ENCODE measurements around the gene HS3ST6.

The HS3ST6 gene

DNA sequence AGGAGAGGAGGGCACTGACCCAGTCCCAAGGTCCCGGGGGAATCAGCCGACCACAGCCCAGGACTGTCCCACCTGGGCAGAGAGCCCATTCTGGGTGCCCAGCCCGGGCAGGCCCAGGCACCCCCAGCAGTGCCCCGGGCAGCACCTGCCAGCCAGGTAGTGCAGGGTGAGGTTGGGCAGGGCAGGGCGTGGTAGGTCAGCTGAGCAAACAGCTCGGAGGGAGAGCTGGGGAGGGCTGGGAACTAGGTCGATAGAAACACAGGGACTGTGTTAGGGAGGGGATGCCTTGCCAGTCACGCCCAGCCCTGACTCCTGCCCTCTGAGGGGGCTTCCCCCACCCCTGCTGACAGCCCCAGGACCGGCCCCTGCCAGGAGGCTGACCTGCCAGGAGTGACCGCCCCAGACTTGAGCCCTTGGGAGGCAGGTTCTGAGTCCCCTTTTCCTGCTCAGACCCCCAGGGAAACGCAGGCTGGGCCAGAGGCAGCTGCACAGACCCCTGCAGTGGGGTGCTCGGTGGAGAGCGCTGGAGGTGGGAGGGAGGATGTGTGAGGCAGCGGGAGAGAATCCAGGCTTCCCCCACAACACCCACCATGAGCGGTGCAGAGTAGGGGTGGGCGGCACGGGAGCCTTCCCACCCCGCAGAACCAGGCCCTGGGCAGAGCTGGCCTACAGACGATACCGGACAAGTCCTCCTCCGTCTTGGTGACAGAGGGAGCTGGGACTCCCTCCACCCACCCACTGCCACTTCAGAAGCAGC lies 4.7 kb downstream of the HS3ST6 start:
- H3K4me3 ChIP-seq (replicated peaks; ENCODE audit: insufficient read depth, low read length), result no peak overlapping the region
- H3K27me3 ChIP-seq (ENCODE audit: insufficient read depth, poor library complexity, severe bottlenecking), result peaks cover 39% of the 10 kb centered on the region
- DNase-seq (ENCODE audit: low read depth in 1 of 2, low spot score in 1 of 2), result no peak
- TF ChIP-seq, protein P1, sequence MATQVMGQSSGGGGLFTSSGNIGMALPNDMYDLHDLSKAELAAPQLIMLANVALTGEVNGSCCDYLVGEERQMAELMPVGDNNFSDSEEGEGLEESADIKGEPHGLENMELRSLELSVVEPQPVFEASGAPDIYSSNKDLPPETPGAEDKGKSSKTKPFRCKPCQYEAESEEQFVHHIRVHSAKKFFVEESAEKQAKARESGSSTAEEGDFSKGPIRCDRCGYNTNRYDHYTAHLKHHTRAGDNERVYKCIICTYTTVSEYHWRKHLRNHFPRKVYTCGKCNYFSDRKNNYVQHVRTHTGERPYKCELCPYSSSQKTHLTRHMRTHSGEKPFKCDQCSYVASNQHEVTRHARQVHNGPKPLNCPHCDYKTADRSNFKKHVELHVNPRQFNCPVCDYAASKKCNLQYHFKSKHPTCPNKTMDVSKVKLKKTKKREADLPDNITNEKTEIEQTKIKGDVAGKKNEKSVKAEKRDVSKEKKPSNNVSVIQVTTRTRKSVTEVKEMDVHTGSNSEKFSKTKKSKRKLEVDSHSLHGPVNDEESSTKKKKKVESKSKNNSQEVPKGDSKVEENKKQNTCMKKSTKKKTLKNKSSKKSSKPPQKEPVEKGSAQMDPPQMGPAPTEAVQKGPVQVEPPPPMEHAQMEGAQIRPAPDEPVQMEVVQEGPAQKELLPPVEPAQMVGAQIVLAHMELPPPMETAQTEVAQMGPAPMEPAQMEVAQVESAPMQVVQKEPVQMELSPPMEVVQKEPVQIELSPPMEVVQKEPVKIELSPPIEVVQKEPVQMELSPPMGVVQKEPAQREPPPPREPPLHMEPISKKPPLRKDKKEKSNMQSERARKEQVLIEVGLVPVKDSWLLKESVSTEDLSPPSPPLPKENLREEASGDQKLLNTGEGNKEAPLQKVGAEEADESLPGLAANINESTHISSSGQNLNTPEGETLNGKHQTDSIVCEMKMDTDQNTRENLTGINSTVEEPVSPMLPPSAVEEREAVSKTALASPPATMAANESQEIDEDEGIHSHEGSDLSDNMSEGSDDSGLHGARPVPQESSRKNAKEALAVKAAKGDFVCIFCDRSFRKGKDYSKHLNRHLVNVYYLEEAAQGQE (IDR thresholded peaks at IDR 0.05; ENCODE audit: insufficient replicate concordance, low read depth), result no peak
- TF ChIP-seq CTCF (IDR thresholded peaks at IDR 0.05; ENCODE audit: insufficient read depth, low read length), result no peak
- no peak for TF ChIP-seq POLR2AphosphoS5 (IDR thresholded peaks at IDR 0.05; ENCODE audit: low read depth)
- no peak for TF ChIP-seq SPI1 (IDR thresholded peaks at IDR 0.05; ENCODE audit: borderline replicate concordance, low read depth)
- no peak for TF ChIP-seq GABPA (IDR thresholded peaks at IDR 0.05; ENCODE audit: low read depth)
- no peak overlapping the region for H3K27ac ChIP-seq (replicated peaks)

DNA sequence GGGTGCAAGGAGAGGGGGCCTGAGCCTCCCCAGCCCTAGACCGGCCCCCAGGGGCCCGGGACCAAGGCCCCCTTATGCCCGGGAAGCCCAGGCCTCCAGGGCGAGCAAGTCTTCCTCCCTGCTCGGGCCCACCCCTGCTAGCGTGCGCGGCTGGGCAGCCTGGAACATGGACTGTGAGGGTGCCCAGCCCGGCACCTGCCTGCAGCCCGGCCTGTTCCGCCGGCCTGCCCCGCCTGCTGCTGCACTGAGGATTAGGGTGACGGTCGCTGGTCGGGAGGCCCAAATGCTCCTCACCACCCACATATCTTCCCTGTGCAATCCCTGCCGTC lies 6.0 kb downstream of the HS3ST6 start:
- Histone ChIP-seq H3K27me3 (ENCODE audit: insufficient read depth, poor library complexity, severe bottlenecking) (peaks cover 43% of the 10 kb centered on the region), H3K4me3 (replicated peaks; ENCODE audit: insufficient read depth, low read length) (no peak overlapping the region), H3K27ac (replicated peaks) (no peak overlapping the region)
- TF ChIP-seq, protein P1 (IDR thresholded peaks at IDR 0.05; ENCODE audit: insufficient replicate concordance, low read depth), result no peak
- no peak for TF ChIP-seq CTCF (IDR thresholded peaks at IDR 0.05; ENCODE audit: insufficient read depth, low read length)
- TF ChIP-seq SPI1 (IDR thresholded peaks at IDR 0.05; ENCODE audit: borderline replicate concordance, low read depth), result no peak
- TF ChIP-seq POLR2AphosphoS5 (IDR thresholded peaks at IDR 0.05; ENCODE audit: low read depth), result no peak
- TF ChIP-seq GABPA (IDR thresholded peaks at IDR 0.05; ENCODE audit: low read depth), result no peak
- no peak for DNase-seq (ENCODE audit: low read depth in 1 of 2, low spot score in 1 of 2)

GRCh38 chr16:1911467-1912214 lies 6.6 kb downstream of the HS3ST6 start:
- TF ChIP-seq POLR2AphosphoS5 (IDR thresholded peaks at IDR 0.05; ENCODE audit: low read depth) (no peak), CTCF (IDR thresholded peaks at IDR 0.05; ENCODE audit: insufficient read depth, low read length) (no peak), GABPA (IDR thresholded peaks at IDR 0.05; ENCODE audit: low read depth) (no peak), SPI1 (IDR thresholded peaks at IDR 0.05; ENCODE audit: borderline replicate concordance, low read depth) (no peak)
- TF ChIP-seq, protein P1 (IDR thresholded peaks at IDR 0.05; ENCODE audit: insufficient replicate concordance, low read depth), result no peak
- peaks cover 42% of the 10 kb centered on the region for H3K27me3 ChIP-seq (ENCODE audit: insufficient read depth, poor library complexity, severe bottlenecking)
- no peak for DNase-seq (ENCODE audit: low read depth in 1 of 2, low spot score in 1 of 2)

More at GRCh38 chr16:1911467-1912214, 6.6 kb downstream of the HS3ST6 start:
- no peak overlapping the region for H3K4me3 ChIP-seq (replicated peaks; ENCODE audit: insufficient read depth, low read length)
- no peak overlapping the region for H3K27ac ChIP-seq (replicated peaks)

All from HL-60 (cell line).